Stimulated activated CD4-positive, alpha-beta T cell treated with anti-CD3 and anti-CD28 coated beads, Interleukin-12 subunit alpha, Interleukin-12 subunit beta, amount 100 ng/mL, for 24 hours (primary cell): ENCODE measurements around the gene TRIM26.
"Not testable (repeated sequence)": the region's sequence is repeated elsewhere in the genome, so short reads cannot be mapped to it uniquely, and the experiment has no call there.

Source experiments
- DNase-seq, 2 experiments: peaks; one replicate each; pipeline ENCODE4 v3.0.0-alpha.2; 2020; ENCODE audit warnings: low read depth in 2 of 2

Gene TRIM26

DNA sequence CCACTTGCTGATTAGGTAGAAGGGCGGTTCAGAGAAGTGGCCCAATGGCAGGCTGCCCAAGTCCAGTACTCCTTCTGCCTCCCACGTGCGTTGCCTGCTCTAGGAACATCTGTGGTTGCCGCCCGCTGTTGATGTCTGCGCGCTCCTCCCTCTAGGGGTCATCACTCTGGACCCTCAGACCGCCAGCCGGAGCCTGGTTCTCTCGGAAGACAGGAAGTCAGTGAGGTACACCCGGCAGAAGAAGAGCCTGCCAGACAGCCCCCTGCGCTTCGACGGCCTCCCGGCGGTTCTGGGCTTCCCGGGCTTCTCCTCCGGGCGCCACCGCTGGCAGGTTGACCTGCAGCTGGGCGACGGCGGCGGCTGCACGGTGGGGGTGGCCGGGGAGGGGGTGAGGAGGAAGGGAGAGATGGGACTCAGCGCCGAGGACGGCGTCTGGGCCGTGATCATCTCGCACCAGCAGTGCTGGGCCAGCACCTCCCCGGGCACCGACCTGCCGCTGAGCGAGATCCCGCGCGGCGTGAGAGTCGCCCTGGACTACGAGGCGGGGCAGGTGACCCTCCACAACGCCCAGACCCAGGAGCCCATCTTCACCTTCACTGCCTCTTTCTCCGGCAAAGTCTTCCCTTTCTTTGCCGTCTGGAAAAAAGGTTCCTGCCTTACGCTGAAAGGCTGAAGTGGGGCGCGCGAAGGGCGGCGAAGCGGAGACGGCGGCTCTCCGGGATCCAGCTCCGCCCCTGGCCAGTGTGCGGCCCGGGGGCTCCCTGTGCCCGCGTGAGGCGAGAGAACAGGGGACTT, 41.3 kb downstream of the TRIM26 start:
- DNase-seq, result no peak

DNA sequence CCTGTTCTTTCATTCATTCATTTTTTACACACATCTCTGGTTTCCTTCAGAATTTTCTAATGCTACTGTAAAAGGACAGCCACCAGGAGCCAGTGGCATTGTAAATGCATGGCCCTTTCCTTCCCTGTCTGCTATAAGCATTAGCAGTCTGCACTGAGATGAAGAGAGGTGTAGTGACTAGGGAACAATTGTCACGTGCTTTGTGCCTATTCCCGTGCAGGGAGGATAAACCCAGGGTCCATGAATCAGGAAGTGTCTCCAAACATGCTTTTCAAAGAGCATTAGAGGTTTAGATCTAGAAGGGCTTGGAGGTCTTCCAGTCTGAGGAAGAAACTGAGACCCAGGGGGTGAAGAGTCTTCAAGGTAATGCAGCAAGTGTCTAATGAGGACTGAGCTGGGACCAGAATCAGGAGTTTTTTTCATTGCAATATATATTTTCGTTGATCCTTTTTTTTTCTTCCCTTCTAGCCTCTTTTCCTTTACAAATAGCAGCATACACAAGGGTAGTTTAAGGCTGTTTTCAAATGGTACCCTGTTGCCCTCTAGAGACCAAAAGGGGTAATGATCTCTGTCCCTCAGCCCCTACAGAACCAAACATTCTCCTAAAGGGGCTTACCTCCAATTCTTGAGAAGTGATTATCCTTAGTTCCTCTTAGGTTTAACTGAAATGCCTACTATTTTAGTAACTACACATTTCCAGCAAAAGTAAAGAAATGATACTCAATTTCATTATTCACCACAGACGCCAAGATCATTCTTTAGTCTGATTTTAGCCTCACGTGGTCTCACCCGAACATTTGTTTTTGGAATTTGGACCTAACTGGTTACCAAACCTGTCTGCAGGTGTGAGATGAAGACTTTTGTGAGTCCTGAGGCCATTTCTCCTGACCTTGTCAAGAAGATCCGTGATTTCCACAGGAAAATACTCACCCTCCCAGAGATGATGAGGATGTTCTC, 43.3 kb downstream of the TRIM26 start:
- DNase-seq, result no peak

GRCh38 chr6:30168741-30169140, 44.5 kb downstream of the TRIM26 start:
- no peak for DNase-seq

DNA sequence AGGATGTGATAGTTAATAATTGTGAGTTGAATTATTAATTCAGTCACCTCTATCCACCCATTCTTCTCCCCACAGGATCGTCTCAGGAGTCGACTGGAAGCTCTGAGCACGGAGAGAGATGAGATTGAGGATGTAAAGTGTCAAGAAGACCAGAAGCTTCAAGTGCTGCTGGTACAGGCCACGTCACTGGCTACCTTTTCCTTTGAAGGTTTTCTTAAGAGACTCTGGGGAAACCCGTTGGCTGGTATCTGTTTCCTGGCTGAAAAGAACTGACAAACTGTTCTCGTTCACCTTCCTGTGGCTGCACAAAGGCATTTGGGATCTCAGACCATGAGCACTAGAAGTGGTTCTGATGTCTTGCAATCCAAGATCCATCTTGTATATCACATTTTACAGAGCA, 46.1 kb downstream of the TRIM26 start:
- DNase-seq, result no peak

DNA sequence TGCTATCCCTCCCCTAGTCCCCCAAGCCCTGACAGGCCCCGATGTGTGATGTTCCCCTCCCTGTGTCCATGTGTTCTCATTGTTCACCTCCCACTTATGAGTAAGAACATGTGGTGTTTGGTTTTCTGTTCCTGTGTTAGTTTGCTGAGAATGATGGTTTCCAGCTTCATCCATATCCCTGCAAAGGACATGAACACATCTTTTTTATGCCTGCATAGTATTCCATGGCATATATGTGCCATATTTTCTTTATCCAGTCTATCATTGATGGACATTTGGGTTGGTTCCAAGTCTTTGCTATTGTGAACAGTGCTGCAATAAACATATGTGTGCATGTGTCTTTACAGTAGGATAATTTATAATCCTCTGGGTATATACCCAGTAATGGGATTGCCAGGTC, 48.0 kb downstream of the TRIM26 start:
- not testable (repeated sequence) for DNase-seq

- DNase-seq, result no peak
Measured at GRCh38 chr6:30164714-30165113, 48.5 kb downstream of the TRIM26 start.

GRCh38 chr6:30163918-30164654, 49.1 kb downstream of the TRIM26 start:
- DNase-seq, result no peak

GRCh38 chr6:30163090-30163917, 49.9 kb downstream of the TRIM26 start, which contains the start of gene TRIM15:
Gene TRIM15 (plus strand): TSS chr6:30163546. CDS start chr6:30163685, 139 bp downstream.
- DNase-seq, result peak in 1 of 2 experiments; percentile 60

DNA sequence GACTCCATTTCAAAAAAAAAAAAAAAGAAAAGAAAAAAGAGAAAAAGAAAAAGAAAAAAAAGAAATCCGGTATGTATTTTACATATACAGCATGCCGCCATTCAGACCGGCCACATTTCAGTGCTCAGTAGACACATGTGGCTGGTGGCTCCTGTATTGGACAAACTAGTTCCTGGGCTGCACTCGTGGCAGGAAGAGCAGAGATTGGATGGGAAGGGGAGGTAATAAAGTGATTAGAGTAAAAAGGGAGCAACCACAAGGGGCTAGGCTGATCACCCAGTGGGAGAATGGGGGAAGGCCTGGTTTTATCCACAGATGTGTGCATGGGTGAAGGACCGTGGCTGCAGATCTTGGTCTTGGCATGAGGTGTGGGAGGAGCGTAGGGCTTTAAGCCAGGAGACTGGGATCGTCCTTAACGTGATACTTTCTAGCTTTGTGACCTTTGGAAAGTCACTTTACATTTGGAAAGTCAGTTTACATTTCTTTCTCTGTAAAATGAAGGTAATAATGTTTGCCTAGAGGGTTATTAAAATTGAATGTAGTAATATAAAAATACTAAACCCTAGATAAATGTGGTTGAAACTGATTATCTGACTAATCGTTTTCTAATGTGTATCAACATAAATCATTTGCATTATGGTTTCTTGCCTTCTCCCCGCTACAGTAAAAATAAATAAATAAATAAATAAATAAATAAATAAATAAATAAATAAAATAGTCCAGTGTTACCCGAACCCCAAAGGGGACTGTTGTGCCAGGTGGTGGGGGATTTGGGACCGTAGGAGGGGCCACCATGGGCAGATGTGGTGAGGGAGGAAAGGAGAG, 50.7 kb downstream of the TRIM26 start:
- DNase-seq, result no peak

- no peak for DNase-seq
Measured at GRCh38 chr6:30160785-30161531, 52.2 kb downstream of the TRIM26 start, which contains the start of gene TRIM10. Gene TRIM10 (minus strand): TSS chr6:30161211. CDS start chr6:30160858, 353 bp downstream.

DNA sequence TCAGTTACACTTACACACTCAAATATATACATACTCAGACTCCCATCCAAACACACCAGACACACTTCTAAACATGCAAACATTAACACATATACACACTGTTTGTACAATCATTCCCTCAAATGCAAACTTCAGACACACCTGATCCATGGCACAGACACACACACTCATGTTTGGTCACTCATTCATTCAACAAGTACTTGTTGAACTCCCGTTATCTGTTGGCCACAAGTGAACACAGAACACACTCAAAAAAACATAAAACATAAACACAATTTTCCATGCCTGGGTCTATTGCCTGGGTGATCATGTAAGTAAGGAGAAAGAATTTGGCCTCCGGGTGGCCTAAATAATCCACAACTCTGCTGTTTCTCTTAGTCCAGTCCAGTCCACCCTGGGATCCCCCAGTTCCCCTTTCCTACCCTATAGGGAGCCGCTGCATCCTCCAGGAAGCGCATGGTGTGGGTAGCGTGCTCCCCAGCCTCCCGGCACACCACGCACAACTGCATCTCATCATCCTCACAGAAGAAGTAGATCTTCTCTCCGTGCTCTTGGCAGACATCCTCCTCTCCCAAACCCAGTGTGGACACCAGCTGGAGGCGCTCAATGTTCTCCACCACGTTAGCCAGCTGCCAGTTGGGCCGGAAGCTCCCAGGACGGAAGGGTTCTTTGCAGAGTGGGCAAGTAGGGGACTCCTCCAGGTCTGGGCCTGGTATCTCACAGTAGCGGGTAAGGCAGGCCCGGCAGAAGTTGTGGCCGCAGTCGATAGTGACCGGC, 53.0 kb downstream of the TRIM26 start:
- no peak for DNase-seq

DNA sequence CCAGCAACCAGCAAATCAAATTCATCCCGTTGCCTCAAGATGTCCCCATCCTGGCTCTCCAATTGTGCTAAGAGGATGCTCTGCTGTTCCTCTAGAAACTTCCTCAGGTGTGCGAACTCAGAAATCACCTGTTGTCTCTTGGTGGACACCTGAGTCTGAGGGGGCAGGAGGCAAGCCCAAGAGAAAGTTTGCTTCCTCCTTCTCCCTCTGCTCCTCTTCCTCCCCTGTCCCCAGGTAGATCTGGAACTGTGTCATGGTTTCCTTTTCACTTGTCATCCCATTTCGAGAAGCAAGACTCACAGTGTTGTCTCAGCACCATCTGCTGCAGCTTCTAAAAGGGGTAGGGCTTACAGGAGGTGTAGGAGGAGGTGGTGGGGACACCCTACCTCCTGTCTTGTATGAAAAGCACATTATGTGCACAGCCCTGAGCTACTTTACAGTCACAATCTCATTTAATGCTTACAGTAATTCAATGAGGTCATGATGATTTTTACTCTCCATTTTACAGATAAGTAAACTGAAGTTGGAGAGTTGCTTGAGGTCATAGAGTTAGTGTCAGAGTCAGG, 54.6 kb downstream of the TRIM26 start:
- DNase-seq, result no peak

- no peak for DNase-seq
Measured at GRCh38 chr6:30157999-30158398, 55.2 kb downstream of the TRIM26 start.

DNA sequence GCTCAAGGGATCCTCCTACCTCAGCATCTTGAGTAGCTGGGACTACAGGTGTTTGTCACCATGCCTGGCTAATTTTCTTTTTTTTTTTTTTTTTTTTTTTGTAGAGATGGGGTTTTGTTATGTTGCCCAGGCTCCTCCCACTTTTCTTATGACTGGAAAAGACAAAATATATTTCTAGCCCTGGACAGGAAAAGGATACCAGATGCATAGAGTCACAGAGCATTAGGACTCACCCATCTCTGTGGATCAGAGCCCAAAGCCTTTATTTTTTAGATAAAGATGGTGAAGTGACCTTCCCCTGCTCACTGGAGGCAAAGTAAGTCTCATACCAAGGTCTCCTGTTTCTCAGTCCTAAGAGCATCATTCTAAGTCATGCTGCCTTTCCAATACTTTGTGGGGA, 55.6 kb downstream of the TRIM26 start:
- DNase-seq, result no peak

DNA sequence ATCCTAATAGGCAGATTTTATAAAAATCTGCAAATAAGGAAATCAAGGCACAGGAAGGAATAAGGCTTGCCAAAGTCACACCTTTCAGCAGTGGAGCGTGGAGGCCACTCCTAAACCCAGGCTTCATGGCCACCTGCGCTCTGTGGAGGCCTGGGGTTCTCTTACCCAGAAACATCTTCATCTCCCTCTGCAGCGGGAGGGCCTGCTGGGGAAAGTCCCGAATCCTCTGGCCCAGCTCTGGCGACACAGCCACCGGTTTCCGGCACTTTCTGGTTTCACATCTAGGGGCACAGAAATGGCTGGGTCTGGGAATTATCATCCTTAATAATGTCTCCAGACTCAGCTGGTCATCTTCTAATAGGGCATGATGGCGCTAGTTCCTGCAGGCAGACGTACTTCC, 56.4 kb downstream of the TRIM26 start:
- no peak for DNase-seq

DNA sequence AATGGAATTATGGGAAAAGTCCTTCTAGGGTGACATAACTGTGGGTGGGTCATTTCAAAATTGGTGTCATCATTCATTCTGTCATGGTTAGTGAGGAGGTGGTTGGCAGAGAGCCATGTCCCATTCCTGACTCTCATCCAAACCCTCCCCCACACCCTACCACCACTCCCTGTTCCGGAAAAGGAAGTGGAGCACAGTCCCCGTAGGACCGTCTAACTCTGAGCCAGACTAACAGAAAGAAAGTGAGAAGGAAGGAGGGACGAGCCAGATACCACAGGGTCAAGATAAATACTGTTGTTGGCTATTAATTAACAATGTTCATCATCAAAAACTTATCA, 57.0 kb downstream of the TRIM26 start:
- DNase-seq, result no peak

DNA sequence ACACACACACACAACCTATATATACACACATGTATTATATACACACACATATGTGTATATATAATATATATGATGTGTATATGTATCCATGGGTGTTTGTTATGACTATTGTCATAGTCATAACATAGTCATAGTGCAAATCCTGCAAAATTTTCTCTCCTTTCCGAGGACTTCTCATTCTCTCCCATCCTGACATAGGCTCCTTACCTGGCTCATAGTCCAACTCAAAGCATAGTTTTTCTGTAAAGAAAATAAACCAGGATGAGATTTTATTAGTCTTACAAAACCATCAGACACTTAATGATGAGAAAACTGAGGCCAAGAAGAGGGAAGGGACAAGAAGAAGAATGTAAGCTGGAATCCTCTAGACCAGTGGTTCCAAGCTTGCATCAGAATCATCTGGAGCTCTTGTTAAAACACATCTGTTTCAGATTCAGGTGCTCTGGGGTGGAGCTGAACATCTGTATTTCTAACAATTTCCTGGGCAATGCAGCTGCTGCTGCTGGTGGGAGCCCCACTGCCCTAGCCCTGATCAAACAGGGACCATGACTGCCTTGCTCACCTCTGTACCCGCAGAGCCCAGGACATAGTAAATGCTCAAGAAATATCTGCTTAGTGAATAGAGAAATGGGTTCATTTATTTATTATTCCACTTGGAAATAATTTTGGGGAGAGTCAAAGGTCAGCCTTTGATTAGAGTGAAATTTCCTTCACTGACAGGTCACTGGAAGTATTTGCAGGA, 57.5 kb downstream of the TRIM26 start:
- DNase-seq, result no peak
